K562 (cell line): ENCODE data around the gene CHST7.

ENCODE experiments used
- BRF2 ChIP-seq: IDR thresholded peaks from 3 replicates; pipeline ENCODE4 v1.6.1; 2011; ENCODE audit warnings: borderline replicate concordance, mild to moderate bottlenecking; ENCODE audit not compliant: insufficient read length, insufficient read depth
- E2F4 ChIP-seq: sonication (generic); formaldehyde crosslinking; IDR thresholded peaks from 2 replicates; pipeline ENCODE4 v1.8.0; 2022; ENCODE audit warnings: mild to moderate bottlenecking, low read depth, missing genetic modification reagents
- FOXP1 ChIP-seq: sonication (generic); formaldehyde crosslinking; IDR thresholded peaks from 2 replicates; pipeline ENCODE4 v1.8.0; 2022; ENCODE audit warnings: mild to moderate bottlenecking, missing genetic modification reagents
- GATAD2B ChIP-seq: fragments of 450-650 bp; IDR thresholded peaks from 2 replicates; pipeline ENCODE4 v1.6.1; 2017; ENCODE audit warnings: mild to moderate bottlenecking, borderline replicate concordance
- PRMT5 ChIP-seq: sonication (generic); formaldehyde crosslinking; IDR thresholded peaks from 2 replicates; pipeline ENCODE4 v1.5.0; 2020; ENCODE audit warnings: missing genetic modification reagents
- RNF2 ChIP-seq: sonication (generic); IDR thresholded peaks from 2 replicates; pipeline ENCODE4 v1.6.1; 2016
- THRB ChIP-seq: fragments of 450-650 bp; formaldehyde crosslinking; conservative IDR thresholded peaks from 2 replicates; pipeline ENCODE4 v1.4.0; 2022; ENCODE audit warnings: mild to moderate bottlenecking, missing genetic modification characterization
- U2AF2 ChIP-seq: fragments of 200-400 bp; formaldehyde crosslinking; optimal IDR thresholded peaks from 2 replicates; pipeline ENCODE3; 2017; ENCODE audit warnings: low read depth, mild to moderate bottlenecking, low read length

GRCh38 chrX:46647251-46647650 lies 73.7 kb downstream of the CHST7 start:
- TF ChIP-seq THRB (CRISPR knock-in tag): no peak
- TF ChIP-seq E2F4 (CRISPR knock-in tag): no peak
- TF ChIP-seq FOXP1 (CRISPR knock-in tag): no peak
- TF ChIP-seq PRMT5 (CRISPR knock-in tag): no peak
- TF ChIP-seq RNF2: no peak
- TF ChIP-seq U2AF2: no peak
- no peak for TF ChIP-seq GATAD2B
- TF ChIP-seq BRF2: no peak
